Upper lobe of left lung (tissue), 4 donors: ENCODE measurements around the gene HERPUD1.

Experiments used
- CTCF ChIP-seq, 6 experiments: fragments of 450-650 bp in 4 of 6; fragments of 200-600 bp in 2 of 6; sonication (generic) in 2 of 6; IDR thresholded peaks; one replicate each; pipeline ENCODE4 v1.5.1; 2016 to 2019; ENCODE audit warnings: antibody characterized with exemption in 6 of 6
- POLR2A ChIP-seq, 4 donors: fragments of 450-650 bp; IDR thresholded peaks; one replicate each; pipeline ENCODE4 v1.5.1; 2016 to 2017; ENCODE audit warnings: antibody characterized with exemption in 4 of 4, mild to moderate bottlenecking in 2 of 4

- no peak for TF ChIP-seq CTCF (IDR thresholded peaks at IDR 0.05)
- no peak for TF ChIP-seq POLR2A (IDR thresholded peaks at IDR 0.05)
These were observed 33.5 kb downstream of the HERPUD1 start for GRCh38 chr16:56965149-56966092.
